HG03066 (cell line): ENCODE results near the gene CEP85L.
A peak's percentile ranks its signal among the peaks of the same experiment; 100 is the strongest.

Experiments used
- ATAC-seq: cut with Tn5 transposase; IDR thresholded peaks from one replicate; pipeline ENCODE4 v1.9.1; 2021; ENCODE audit warnings: low read depth; ENCODE audit not compliant: unreplicated experiment

CEP85L gene

DNA sequence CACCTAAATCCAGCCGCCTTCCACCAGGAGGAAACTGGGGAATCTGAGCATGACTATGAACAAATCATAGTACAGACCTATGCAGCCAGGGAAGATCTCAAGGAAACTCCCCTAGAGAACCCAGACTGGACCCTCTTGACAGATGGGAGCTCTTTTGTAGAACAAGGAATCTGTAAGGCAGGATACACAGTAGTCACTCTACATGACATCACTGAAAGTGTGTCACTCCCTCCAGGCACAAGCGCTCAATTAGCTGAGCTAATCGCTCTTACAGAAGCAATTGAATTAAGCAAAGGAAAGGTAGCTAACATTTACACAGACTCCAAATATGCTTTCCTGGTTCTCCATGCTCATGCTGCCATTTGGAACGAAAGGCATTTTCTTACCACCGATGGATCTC is 66.5 kb downstream of the CEP85L start:
- ATAC-seq = no peak

DNA sequence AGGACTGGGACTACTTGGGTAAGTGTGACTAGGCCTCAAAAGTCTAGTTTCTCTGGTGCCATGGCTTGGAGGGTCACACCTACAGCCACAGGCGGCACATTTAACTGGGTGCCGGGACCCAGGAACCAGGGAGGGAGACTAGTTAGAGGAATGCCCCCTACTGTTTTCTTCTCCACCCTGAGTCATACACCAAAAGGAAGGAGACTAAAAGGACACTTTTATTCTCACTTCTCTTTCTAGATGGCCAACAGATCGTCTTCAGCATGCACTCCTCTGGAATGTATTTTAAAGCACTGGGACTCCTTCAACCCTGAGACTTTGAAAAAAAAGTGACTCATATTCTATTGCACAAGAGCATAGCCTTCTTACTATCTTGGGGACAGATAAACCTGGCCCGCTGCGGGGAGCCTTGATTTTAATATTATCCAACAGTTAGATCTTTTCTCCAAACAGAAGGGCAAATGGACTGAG is 69.9 kb downstream of the CEP85L start:
- ATAC-seq = no peak

DNA sequence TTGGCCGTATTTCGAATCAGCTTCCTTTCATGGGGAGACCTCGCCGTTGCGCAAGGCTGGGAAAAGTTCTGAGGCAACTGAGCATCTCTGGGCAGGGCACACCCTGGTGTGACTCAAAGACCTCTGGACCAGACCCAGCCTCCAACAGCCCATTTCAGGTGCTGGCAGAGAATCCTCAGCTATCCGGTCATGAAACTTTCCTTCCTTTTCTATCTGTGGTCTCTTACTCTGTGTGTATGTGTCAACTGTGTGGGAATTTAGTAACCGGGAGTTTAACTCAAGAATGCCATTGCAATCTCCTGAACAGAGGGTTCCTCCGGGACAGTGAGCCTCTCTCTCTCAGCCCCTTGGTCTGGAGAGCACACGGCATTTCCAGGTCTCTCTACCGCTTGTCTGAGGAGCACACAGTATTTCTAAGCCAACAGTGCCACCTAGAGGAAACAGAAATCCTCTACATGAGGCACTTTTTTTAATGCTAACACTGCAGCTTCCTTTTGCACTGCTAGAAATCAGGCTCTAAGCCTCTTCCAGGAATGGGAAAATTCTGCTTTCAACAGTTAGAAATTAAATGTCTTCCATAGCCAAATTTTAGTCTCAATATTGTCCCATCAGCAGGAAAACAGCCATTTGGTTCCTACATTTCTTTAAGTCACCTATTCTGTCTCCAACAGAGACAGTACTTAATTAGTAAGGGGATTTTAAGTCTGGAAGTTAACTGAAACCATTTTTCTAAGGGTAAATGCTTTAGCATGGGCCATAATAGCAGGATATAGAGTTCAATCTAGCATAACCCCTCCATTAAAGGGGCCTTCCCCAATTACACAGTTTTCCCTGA is 70.6 kb downstream of the CEP85L start:
- no peak for ATAC-seq

GRCh38 chr6:118579786-118580185 is 71.6 kb downstream of the CEP85L start:
- ATAC-seq = no peak

DNA sequence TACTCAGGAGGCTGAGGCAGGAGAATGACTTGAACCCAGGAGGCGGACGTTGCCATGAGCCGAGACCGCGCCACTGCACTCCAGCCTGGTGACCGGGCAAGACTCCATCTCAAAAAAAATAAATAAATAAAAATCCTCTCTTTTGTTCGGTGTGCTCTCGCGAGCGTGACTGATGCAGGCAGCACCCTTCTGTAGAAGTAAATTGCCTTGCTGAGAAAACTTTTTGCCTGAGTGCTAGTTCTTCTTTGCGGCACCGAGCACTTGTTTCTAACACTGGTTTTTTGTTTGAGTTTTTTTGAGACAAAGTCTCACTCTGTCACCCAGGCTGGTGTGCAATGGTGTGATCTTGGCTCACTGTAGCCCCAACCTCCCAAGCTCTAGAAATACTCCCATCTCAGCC is 72.8 kb downstream of the CEP85L start:
- ATAC-seq = no peak

GRCh38 chr6:118577972-118578371 is 73.4 kb downstream of the CEP85L start:
- ATAC-seq = no peak

GRCh38 chr6:118574051-118574865 is 77.1 kb downstream of the CEP85L start:
- ATAC-seq = no peak

DNA sequence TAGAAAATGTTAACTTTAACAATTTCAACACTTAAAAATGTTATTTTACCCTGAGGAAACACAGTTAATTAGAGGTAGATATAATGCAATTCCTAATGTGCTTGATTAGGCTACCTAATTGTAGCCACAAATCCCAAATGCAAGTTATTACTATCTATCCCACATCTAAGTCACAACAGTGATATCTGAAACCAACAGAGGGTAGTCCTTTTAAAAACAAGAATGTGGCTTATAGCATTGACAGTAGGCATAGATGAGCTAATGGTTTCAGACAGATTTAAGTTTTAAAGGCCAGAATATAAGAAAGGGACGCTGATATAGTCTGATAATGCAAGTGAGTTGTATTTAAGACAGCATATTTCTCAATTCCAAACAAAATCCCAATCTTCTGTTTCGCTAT is 80.3 kb downstream of the CEP85L start:
- no peak for ATAC-seq

DNA sequence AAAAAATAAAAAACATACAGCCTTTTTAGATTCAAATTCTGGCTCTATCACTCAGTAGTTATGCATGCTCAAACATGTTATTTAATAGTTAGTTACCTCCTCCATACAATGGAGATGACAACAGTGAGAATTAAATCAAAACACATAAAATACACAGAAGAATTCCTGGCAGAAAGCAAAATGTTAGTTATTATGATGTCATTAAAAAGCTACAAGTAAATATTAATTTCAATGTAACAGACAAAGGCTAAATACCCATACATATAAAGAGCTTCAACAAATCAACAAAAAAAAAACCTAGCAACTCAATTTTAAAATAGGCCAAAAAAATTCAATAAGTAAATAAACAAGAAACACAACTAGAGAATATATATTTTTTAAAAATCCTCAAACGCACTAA is 81.9 kb downstream of the CEP85L start:
- no peak for ATAC-seq

GRCh38 chr6:118567974-118568373 is 83.4 kb downstream of the CEP85L start:
- ATAC-seq = no peak

DNA sequence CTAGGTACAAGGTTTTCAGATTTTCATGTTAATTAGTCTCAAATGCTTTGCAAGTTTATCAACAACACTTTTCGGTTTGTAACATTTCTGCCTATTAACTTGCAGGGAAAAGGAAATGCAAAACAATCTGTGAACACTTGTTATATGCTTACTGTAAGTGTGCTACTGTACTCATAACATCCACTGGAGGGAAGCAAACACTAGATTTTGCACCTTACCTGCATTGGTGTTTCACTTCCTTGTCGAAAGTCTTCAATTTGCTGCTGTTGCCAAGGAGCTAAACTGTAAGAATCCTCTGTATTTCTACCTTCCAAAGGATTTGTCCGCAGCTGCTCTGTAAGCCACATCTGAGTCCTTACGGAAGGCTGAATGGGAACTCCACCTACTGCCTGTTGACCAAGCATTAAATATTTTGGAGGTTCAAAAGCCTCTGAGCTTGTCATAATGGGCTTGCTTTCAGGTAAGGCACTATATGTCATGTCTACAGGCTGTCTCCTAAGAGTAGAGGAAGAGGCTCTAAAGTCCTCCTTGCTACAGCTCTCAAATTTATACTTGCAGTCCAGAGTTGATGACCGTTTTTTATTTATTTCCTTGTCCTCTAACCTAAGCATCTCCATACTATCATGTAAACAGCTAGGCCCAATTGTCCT is 86.0 kb downstream of the CEP85L start:
- ATAC-seq = peak; percentile 100

GRCh38 chr6:118562959-118563358 is 88.4 kb downstream of the CEP85L start:
- no peak for ATAC-seq

DNA sequence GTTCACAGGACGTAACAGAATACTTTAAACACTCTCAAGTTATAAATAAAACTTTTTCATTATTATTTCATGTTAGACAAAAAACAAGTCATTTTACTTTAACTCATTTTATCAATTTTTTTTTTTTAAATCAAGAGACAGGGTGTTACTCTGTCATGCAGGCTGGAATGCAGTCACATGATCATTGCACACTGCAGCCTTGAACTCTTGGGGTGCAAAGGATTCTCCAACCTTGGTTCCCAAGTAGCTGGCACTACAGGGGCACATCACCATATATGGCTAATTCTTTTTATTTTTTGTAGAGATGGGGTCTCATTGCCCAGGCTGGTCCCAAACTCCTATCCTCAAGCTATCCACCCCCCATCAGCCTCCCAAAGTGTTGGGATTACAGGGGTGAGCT is 89.1 kb downstream of the CEP85L start:
- no peak for ATAC-seq

- ATAC-seq = no peak
Measured at GRCh38 chr6:118559659-118560058, 91.7 kb downstream of the CEP85L start.

DNA sequence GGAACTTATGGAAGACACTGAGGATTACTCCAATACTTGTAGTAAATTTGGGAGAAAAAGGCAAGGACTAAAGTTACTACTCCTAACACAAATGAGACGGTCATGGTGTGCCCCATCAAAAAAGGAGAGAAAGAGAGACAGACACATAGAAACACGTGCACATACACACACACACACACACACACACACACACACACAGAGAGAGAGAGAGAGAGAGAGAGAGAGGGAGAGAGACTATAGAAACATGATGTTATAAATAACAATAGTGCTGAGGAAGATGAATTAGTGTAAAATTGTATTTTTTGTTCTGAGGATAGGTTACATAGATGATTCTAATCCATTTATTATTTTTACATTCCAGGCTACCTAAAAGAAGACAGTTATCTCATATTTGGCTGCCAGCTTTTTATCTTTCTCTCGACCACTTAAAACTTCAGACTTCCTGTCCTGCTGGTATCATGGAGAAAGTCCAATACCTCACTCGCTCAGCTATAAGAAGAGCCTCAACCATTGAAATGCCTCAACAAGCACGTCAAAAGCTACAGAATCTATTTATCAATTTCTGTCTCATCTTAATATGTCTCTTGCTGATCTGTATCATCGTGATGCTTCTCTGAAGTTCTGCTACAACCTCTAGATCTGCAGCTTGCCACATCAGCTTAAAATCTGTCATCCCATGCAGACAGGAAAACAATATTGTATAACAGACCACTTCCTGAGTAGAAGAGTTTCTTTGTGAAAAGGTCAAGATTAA is 92.8 kb downstream of the CEP85L start:
- ATAC-seq = peak; percentile 55

GRCh38 chr6:118554698-118555097 is 96.7 kb downstream of the CEP85L start:
- no peak for ATAC-seq

- ATAC-seq = no peak
Measured at GRCh38 chr6:118553132-118553531, 98.3 kb downstream of the CEP85L start.

DNA sequence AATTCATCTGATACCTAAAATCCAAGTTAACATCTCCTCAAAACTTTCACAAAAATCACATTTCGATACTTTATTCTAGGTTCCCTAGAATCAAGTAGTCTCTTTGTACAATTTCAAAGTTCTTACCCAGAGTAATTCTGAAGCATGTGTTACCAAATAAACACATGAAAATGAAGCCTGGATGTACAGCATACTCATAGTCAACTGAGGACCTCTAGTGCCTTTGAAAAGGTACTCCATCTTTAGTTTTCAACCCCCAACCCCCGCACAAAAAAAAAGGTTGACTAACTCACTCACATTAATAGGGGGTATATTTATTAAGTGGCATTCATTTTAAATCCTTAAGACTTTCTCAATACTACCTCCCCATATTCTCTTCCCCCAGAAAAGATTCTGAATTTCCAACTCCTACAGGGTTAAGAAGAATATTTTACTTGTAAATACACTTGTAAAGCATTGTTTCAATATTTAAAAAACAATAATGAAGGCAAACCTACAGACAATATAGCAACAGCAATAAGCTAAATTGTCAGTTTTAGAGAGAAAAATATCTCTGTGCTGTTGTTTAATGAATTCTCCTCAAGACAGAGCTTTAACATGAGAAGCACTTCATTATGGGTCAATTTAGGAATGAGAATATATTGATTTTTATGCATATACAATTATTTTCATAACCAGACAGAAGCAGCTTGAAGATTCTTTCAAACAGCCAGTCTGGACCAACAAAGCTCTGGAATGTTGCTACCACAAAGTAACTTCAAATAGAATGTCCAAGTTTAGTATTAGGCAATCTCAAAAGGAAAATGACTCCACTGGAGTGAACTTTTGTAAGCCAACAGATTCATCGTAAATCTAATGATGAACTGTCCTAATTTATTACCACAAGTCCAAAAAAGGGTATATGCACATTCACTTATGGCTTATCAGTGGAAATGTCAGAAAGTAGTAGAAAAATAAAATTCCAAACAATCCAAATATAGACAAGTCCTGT is 100.0 kb downstream of the CEP85L start:
- peak; percentile 90 for ATAC-seq

DNA sequence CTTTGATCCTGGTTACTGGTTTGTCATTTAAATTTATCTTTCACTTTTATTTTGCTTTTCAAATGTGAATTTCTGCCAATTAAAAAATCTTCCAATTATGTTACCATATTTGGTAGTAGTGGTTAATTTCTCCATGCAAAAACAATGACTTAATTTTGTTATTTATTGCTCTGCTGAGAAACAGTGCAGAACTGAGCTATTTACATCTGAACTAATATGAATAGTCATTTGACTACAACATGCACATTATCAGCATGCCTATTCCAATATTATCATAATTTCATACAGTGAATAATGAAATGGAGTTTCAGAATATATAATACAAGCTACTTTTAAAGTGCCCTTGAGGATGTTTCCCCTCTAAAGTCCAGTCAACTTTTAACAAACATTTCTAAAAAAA is 102.8 kb downstream of the CEP85L start:
- ATAC-seq = no peak
